GM18526 (cell line): ENCODE results near the gene OPTN.

Experiments used
- POLR2A ChIP-seq: IDR thresholded peaks from 3 replicates; pipeline ENCODE4 v1.6.1; 2011; ENCODE audit not compliant: insufficient read length; ENCODE audit errors: extremely low read depth

Gene OPTN

DNA sequence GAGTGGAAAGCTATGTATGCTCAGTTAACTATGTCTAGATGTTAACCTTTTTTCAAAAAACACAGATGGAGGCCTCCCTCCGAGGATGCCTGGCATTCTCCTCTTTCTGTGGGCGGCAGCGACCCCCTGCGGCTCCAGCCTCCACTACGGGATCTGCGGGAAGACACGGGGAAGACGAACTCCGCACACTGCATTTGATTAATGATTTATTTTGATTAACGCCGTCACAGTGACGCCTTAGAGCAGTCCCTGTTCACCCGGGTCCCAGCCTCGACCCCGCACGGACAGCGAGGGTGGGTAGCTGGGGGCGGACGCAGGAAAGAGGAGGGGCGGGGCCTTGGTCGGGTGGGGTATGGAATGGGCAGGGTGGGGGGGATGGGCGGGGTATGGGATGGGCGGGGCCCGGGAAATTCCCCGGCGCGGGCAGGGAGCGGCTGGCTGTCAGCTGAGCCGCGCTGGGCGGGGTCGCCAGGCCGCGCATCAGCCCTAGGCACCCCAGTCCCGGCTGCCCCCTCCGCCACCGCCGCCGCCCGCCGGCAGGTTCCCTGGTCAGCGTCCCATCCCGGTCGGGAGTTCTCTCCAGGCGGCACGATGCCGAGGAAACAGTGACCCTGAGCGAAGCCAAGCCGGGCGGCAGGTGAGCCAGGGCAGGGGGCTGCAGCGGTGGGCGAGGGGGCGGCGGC lies at the start of gene OPTN:
Gene OPTN, plus strand, starts transcription at position 498 of the 683 bp plus-strand sequence. CDS start 8,960 bp downstream, outside the sequence.
- TF ChIP-seq POLR2A: peak; percentile 70

DNA sequence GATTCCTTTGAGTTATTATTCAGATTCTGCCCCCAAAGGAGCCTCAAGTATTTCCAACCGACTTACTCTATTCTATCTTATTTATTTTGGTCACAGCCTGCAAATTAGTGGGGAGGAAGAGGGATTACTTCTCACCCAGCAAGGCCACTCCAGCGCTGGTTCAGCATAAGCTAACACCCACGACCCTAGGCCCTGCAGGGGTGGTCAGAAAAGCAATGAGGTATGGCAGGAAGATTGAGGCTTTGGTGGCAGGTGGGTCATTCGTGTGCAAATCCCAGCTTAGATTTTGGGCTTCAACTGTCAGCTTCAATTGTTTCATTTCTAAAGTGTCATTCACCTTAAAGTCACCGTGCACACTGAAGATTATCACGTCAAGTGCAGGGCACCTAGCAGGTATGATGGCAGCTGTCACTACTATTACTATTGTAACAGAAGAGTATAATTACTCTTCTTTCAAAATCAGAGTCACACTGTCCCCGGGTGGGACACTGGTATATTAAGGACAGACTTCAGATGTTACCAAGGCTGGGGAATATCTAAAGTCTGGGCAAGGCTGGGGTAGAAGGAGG lies 48.8 kb upstream of the OPTN start:
- no peak for TF ChIP-seq POLR2A

DNA sequence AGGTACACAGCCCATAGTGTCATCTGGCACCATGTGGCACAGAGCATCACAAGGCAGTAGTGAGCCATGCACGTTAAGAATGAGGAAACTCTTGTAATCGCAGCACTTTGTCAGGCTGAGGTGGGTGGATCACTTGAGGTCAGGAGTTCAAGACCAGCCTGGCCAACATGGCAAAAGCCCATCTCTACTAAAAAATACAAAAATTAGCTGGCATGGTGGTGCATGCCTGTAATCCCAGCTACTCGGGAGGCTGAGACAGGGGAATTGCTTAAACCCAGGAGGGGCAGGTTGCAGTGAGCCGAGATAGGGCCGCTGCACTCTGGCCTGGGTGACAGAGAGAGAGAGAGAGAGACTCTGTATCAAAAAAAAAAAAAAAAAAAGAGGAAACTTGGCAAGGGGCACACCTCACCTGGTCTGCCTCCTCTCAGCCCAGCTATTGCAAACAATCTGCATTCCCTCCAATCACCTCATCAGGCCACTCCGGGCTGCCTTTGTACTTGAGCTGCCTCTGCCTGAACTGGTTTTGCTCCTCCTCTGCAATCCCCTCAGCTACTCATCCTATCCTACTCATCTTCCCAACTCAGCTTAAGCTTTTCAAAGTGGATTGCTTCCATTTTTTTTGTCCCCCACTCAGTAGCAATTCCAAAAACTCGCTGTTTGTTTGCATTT lies 46.0 kb upstream of the OPTN start:
- TF ChIP-seq POLR2A: no peak

- no peak for TF ChIP-seq POLR2A
Observed at GRCh38 chr10:13054844-13055243, 45.1 kb upstream of the OPTN start.

GRCh38 chr10:13056456-13057077 lies 43.4 kb upstream of the OPTN start:
- no peak for TF ChIP-seq POLR2A

DNA sequence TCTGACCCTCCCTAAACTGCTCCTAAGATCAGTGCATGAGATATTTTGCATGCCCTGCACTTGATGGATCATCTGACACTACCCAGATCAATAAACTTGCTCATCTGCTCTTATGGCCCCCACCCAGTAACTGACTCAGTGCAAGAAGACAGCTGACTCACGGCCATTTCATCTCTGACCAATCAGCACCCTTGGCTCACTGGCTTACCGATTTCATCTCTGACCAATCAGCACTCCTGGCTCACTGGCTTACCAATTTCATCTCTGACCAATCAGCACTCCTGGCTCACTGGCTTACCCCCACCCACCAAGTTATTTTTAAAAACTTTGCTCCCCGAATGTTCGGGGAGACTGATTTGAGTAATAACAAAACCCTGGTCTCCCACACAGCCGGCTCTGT lies 37.2 kb upstream of the OPTN start:
- TF ChIP-seq POLR2A: no peak

DNA sequence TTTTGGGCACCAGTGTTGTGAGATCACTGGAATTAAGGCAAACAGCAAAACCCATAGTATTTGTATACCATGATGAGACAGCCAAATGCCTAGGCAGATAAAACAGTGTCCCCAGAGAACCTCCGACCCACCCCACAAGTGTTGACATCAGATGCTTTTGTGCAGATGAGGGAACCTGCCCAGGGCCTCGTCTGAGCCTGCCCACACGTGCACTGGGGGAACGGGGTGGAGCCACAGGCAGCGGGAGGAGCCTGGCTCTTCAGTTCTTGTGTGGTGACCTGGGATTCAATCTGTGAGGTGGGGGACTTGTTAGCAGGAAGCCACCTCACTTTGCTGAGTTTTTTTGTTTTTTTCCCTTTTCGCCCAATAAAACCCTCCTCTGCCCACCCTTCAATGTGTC lies 33.4 kb upstream of the OPTN start:
- TF ChIP-seq POLR2A: no peak

- no peak for TF ChIP-seq POLR2A
Observed at GRCh38 chr10:13067431-13067830, 32.5 kb upstream of the OPTN start.

DNA sequence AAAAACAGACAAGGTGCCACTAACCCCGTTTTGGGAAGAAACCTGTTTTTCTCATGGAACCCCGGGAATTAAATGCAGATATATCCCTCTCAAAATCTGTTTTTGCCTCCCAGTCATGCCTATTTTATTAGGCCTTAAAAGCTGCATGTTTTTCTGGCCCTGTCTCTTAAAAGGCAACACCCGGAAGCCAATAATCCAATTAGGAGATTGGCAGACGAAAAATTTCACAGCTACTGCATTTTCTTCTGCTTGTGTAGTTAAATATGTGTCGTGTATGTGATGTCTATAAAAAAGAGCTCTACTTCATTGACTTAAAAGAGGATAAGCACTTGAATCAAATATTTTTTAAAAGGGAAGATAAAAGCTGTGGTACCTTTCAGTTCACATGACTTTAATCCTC lies 31.9 kb upstream of the OPTN start:
- no peak for TF ChIP-seq POLR2A

DNA sequence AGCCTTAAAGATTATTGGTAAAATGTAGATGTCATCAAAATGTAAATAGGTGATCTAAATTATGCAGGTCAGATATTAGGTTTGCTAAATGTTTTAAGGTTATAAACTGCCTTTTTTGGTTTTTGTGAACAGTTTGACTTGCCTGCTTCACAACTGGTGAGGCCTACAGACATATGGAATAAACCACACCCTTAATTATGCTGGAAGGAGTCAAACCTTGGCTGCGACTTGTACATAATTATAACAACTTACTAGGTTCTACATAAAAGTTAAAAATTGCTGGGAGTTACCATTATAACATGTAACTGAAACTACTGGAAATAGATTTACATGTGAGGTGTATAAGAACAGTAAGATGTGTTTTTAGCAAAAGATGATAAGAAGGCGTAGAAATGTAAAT lies 31.5 kb upstream of the OPTN start:
- no peak for TF ChIP-seq POLR2A

GRCh38 chr10:13072339-13072738 lies 27.6 kb upstream of the OPTN start:
- TF ChIP-seq POLR2A: no peak

DNA sequence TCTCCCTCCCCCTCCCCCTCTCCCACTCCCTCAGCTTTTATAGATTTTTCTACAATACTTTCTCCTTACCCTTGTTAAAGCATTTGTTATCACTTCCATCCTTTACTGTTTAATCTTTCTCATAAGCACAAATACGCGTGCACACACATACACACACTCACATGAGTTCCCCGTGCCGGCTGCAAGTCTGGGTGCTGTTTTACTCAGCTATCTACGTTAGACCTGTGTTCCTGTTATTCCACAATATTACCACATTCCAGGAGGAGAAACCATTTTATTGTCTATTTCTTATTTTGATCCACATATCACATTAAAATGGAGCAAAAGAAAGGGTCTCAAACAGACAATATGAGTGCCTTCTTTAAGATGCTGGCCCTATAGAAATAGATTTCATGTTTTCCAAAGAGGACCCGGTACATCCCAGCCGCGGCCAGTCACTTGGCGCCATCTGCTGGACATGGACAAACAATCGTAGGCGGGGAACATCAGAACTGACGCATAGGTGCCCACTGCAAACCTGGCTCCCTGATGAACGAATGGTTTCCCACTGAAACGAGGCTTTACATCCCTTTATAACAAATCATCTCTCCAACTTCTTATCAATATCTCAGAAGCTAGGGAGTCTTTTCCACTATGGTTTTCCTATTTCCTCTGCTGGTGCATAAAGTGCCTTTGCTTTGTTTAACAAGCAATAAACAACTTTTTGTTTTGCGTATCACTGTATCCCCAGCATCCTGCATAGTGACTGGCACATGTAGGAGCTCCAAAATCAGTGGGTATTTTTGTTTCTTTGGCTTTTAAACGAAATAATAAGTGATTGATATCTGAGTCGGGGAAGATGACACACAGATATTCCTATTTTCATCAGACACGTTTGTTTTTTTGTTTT lies 25.2 kb upstream of the OPTN start:
- no peak for TF ChIP-seq POLR2A

DNA sequence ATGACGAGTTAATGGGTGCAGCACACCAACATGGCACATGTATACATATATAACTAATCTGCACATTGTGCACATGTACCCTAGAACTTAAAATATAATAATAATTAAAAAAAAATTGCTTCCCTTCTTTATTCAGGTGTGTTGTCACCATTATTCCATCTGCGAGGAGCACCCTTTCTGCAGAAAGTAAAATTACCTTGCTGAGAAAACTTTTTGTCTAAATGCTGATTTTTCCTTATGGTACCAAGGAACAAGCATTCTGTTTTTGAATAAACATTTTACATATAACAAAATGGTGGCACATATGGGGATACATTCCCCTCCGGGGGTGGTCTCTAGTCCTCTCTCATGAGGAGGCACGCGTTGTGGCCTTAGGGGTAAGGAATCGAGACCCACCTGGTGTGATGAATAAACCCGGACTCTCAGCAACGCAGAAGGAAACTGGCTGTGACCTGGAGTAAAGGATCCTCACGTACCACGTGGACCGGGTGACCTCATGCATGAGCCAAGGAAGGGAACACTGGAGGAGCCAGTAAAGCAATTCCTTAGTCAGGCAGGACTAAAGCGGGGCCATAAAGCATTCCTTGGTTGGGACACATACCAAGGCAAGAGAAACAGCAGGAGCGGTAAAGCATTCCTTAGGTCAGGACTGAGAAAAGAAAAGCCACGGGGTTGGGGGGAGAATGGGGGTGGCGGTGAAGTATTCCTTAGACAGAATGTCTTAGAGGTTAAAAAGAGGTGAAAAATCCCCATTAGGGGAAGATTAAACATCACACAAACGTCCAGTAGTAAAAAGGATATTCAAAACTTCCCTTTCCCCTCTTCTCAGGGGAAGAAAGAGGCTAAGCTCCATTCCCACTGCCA lies 20.8 kb upstream of the OPTN start:
- TF ChIP-seq POLR2A: no peak

- no peak for TF ChIP-seq POLR2A
Observed at GRCh38 chr10:13079776-13080050, 20.2 kb upstream of the OPTN start.
